ENCODE results near the gene AIG1.

Gene AIG1

DNA sequence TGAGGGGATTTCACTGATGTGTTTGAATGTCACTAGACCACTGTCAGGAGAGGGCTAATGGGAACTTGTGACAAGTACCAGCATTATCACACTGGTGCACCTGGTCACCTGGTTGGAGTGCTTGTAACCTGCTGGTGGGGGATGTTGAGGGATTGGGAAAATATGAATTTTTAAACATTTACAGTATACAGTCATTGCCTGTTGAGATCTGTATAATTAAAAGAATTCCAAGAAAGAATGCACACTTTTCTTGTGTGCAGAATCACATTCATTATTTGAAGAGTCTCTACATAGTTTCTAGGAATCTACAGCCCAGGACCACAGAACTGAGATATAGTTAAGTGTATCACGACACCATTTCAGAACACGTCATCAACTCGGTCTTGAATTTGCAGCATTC, 118.4 kb downstream of the AIG1 start:
- Histone ChIP-seq H3K4me3 (ENCODE audit: low read depth, low read length) (no peak overlapping the region), H3K36me3 (no peaks in the 10 kb centered on the region), H3K9me3 (ENCODE audit: severe bottlenecking) (peaks cover 3% of the 10 kb centered on the region), H3K27me3 (ENCODE audit: insufficient read depth, low read depth, severe bottlenecking) (no peaks in the 10 kb centered on the region), H3K27ac (no peak overlapping the region)
- no peak for DNase-seq
- TF ChIP-seq CTCF (IDR thresholded peaks at IDR 0.05; ENCODE audit: low read depth, low read length): no peak

GRCh38 chr6:143179901-143180612, 119.4 kb downstream of the AIG1 start:
- Histone ChIP-seq H3K27me3 (ENCODE audit: insufficient read depth, low read depth, severe bottlenecking) (no peaks in the 10 kb centered on the region), H3K9me3 (ENCODE audit: severe bottlenecking) (no peaks in the 10 kb centered on the region), H3K4me3 (ENCODE audit: low read depth, low read length) (no peak overlapping the region), H3K36me3 (no peaks in the 10 kb centered on the region), H3K27ac (no peak overlapping the region)
- no peak for TF ChIP-seq CTCF (IDR thresholded peaks at IDR 0.05; ENCODE audit: low read depth, low read length)
- no peak for DNase-seq

DNA sequence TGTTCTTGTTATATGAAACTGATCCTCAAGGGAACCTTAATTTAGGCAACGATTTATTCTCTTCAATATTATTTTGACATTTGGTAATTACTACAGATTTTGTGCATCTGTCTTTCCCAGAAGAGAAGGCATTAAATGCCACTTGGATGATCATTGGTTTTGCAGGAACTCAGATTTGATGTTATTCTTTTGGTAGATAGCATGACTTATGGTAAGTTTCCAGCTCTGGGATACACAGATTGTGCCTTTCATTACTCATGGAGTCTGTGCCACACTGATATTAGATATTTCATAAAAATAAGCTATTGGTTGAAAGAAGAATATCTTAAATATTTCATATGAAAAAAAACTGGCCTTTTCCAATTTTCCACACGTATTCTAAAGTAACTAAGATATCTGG, 120.1 kb downstream of the AIG1 start:
- Histone ChIP-seq H3K4me3 (ENCODE audit: low read depth, low read length) (no peak overlapping the region), H3K36me3 (no peaks in the 10 kb centered on the region), H3K27me3 (ENCODE audit: insufficient read depth, low read depth, severe bottlenecking) (no peaks in the 10 kb centered on the region), H3K9me3 (ENCODE audit: severe bottlenecking) (no peaks in the 10 kb centered on the region), H3K27ac (no peak overlapping the region)
- no peak for TF ChIP-seq CTCF (IDR thresholded peaks at IDR 0.05; ENCODE audit: low read depth, low read length)
- no peak for DNase-seq

GRCh38 chr6:143183666-143184065, 123.0 kb downstream of the AIG1 start:
- TF ChIP-seq CTCF (IDR thresholded peaks at IDR 0.05; ENCODE audit: low read depth, low read length): no peak
- Histone ChIP-seq H3K27me3 (ENCODE audit: insufficient read depth, low read depth, severe bottlenecking) (no peaks in the 10 kb centered on the region), H3K4me3 (ENCODE audit: low read depth, low read length) (no peak overlapping the region), H3K27ac (no peak overlapping the region), H3K9me3 (ENCODE audit: severe bottlenecking) (no peaks in the 10 kb centered on the region), H3K36me3 (no peaks in the 10 kb centered on the region)
- DNase-seq: no peak

- DNase-seq: no peak
- TF ChIP-seq CTCF (IDR thresholded peaks at IDR 0.05; ENCODE audit: low read depth, low read length): no peak
- no peak overlapping the region for H3K4me3 ChIP-seq (ENCODE audit: low read depth, low read length)
- H3K36me3 ChIP-seq: no peaks in the 10 kb centered on the region
- no peaks in the 10 kb centered on the region for H3K9me3 ChIP-seq (ENCODE audit: severe bottlenecking)
- H3K27ac ChIP-seq: no peak overlapping the region
- no peaks in the 10 kb centered on the region for H3K27me3 ChIP-seq (ENCODE audit: insufficient read depth, low read depth, severe bottlenecking)
These were observed 124.6 kb downstream of the AIG1 start for GRCh38 chr6:143185288-143185687.

Measured in WERI-Rb-1 (cell line).